ENCODE results near the gene CX3CL1.

DNA sequence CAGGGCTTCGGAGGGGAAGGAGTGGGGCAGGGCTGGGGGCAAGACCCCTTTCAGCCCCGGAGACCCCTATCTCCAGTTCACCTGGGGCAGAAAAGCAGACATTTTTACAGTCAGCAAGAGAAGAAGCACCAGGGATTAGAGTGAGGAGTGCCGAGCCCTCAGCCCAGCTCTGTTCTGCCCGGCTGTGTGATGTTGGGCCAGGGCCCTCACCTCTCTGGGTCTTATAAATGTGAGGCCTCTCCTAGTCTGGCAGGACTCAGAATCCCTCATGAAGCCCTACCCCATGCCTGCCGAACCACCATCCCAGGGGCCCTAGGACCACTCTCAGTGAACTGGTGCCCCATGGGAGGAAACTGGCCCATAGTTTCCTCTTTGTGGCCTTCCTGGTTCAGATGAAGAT, 12.8 kb downstream of the CX3CL1 start:
- no peak for TF ChIP-seq OSR1 (CRISPR knock-in tag; IDR thresholded peaks at IDR 0.05)
- no peak for TF ChIP-seq ZC3H10 (CRISPR knock-in tag; IDR thresholded peaks at IDR 0.05)
- TF ChIP-seq PPARA (CRISPR knock-in tag; IDR thresholded peaks at IDR 0.05; ENCODE audit: borderline replicate concordance), result no peak
- TF ChIP-seq, protein P1, sequence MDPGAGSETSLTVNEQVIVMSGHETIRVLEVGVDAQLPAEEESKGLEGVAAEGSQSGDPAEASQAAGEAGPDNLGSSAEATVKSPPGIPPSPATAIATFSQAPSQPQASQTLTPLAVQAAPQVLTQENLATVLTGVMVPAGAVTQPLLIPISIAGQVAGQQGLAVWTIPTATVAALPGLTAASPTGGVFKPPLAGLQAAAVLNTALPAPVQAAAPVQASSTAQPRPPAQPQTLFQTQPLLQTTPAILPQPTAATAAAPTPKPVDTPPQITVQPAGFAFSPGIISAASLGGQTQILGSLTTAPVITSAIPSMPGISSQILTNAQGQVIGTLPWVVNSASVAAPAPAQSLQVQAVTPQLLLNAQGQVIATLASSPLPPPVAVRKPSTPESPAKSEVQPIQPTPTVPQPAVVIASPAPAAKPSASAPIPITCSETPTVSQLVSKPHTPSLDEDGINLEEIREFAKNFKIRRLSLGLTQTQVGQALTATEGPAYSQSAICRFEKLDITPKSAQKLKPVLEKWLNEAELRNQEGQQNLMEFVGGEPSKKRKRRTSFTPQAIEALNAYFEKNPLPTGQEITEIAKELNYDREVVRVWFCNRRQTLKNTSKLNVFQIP (CRISPR knock-in tag; IDR thresholded peaks at IDR 0.05; ENCODE audit: borderline replicate concordance, low read depth), result no peak
- TF ChIP-seq, protein P2, sequence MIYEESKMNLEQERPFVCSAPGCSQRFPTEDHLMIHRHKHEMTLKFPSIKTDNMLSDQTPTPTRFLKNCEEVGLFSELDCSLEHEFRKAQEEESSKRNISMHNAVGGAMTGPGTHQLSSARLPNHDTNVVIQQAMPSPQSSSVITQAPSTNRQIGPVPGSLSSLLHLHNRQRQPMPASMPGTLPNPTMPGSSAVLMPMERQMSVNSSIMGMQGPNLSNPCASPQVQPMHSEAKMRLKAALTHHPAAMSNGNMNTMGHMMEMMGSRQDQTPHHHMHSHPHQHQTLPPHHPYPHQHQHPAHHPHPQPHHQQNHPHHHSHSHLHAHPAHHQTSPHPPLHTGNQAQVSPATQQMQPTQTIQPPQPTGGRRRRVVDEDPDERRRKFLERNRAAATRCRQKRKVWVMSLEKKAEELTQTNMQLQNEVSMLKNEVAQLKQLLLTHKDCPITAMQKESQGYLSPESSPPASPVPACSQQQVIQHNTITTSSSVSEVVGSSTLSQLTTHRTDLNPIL (CRISPR knock-in tag; IDR thresholded peaks at IDR 0.05; ENCODE audit: low read depth), result no peak
- TF ChIP-seq, protein P3, sequence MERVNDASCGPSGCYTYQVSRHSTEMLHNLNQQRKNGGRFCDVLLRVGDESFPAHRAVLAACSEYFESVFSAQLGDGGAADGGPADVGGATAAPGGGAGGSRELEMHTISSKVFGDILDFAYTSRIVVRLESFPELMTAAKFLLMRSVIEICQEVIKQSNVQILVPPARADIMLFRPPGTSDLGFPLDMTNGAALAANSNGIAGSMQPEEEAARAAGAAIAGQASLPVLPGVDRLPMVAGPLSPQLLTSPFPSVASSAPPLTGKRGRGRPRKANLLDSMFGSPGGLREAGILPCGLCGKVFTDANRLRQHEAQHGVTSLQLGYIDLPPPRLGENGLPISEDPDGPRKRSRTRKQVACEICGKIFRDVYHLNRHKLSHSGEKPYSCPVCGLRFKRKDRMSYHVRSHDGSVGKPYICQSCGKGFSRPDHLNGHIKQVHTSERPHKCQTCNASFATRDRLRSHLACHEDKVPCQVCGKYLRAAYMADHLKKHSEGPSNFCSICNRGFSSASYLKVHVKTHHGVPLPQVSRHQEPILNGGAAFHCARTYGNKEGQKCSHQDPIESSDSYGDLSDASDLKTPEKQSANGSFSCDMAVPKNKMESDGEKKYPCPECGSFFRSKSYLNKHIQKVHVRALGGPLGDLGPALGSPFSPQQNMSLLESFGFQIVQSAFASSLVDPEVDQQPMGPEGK (CRISPR knock-in tag; IDR thresholded peaks at IDR 0.05; ENCODE audit: borderline replicate concordance), result no peak
- TF ChIP-seq RARB (CRISPR knock-in tag; IDR thresholded peaks at IDR 0.05), result no peak
- TF ChIP-seq TCF4 (CRISPR knock-in tag; IDR thresholded peaks at IDR 0.05; ENCODE audit: borderline replicate concordance), result no peak
- no peak for TF ChIP-seq BACH2 (CRISPR knock-in tag; IDR thresholded peaks at IDR 0.05; ENCODE audit: borderline replicate concordance)
- TF ChIP-seq, protein P4, sequence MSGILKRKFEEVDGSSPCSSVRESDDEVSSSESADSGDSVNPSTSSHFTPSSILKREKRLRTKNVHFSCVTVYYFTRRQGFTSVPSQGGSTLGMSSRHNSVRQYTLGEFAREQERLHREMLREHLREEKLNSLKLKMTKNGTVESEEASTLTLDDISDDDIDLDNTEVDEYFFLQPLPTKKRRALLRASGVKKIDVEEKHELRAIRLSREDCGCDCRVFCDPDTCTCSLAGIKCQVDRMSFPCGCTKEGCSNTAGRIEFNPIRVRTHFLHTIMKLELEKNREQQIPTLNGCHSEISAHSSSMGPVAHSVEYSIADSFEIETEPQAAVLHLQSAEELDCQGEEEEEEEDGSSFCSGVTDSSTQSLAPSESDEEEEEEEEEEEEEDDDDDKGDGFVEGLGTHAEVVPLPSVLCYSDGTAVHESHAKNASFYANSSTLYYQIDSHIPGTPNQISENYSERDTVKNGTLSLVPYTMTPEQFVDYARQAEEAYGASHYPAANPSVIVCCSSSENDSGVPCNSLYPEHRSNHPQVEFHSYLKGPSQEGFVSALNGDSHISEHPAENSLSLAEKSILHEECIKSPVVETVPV (CRISPR knock-in tag; IDR thresholded peaks at IDR 0.05), result no peak
- TF ChIP-seq GLIS3 (CRISPR knock-in tag; IDR thresholded peaks at IDR 0.05), result no peak
- no peak for TF ChIP-seq SNAI2 (CRISPR knock-in tag; IDR thresholded peaks at IDR 0.05)
- TF ChIP-seq TOX (CRISPR knock-in tag; IDR thresholded peaks at IDR 0.05; ENCODE audit: borderline replicate concordance), result no peak
- no peak for TF ChIP-seq ARNTL (CRISPR knock-in tag; IDR thresholded peaks at IDR 0.05; ENCODE audit: borderline replicate concordance, low read depth)

All from SK-N-SH treated with all-trans-retinoic acid at 6 μM for 48 hours (cell line).